SK-N-SH treated with all-trans-retinoic acid at 6 μM for 48 hours (cell line): ENCODE results near the gene COX4I1.

Source experiments
- ATAC-seq: fragments of 200-7000 bp; cut with Tn5 transposase; 3 replicates; pipeline ENCODE4 v1.9.1; 2020; ENCODE audit warnings: mild to moderate bottlenecking, moderate library complexity
- ARNTL ChIP-seq: fragments of 450-650 bp; formaldehyde crosslinking; IDR thresholded peaks from 2 replicates; pipeline ENCODE4 v1.5.0; 2020; ENCODE audit warnings: low read depth, mild to moderate bottlenecking, moderate library complexity, borderline replicate concordance
- BACH2 ChIP-seq: fragments of 250-450 bp; sonication (Bioruptor Pico); IDR thresholded peaks from 2 replicates; pipeline ENCODE4 v1.9.0; 2021; ENCODE audit warnings: mild to moderate bottlenecking, borderline replicate concordance
- CSDC2 ChIP-seq: fragments of 250-450 bp; sonication (Bioruptor Pico); IDR thresholded peaks from 2 replicates; pipeline ENCODE4 v1.5.0; 2020; ENCODE audit warnings: mild to moderate bottlenecking, moderate library complexity
- CSRNP3 ChIP-seq: fragments of 250-450 bp; sonication (Bioruptor Pico); IDR thresholded peaks from 2 replicates; pipeline ENCODE4 v1.5.1; 2021; ENCODE audit warnings: mild to moderate bottlenecking, moderate library complexity
- ESRRG ChIP-seq: fragments of 250-450 bp; sonication (Bioruptor Pico); IDR thresholded peaks from 2 replicates; pipeline ENCODE4 v1.6.1; 2021; ENCODE audit warnings: mild to moderate bottlenecking
- GLIS3 ChIP-seq: fragments of 250-450 bp; sonication (Bioruptor Pico); IDR thresholded peaks from 2 replicates; pipeline ENCODE4 v1.5.0; 2020; ENCODE audit warnings: mild to moderate bottlenecking, moderate library complexity
- ISL1 ChIP-seq: fragments of 250-450 bp; sonication (Bioruptor Pico); IDR thresholded peaks from 2 replicates; pipeline ENCODE4 v2.1.2; 2022; ENCODE audit warnings: mild to moderate bottlenecking, moderate library complexity
- OSR1 ChIP-seq: fragments of 250-450 bp; sonication (Bioruptor Pico); IDR thresholded peaks from 2 replicates; pipeline ENCODE4 v1.8.0; 2022; ENCODE audit warnings: moderate library complexity, mild to moderate bottlenecking, inconsistent platforms
- PATZ1 ChIP-seq: fragments of 250-450 bp; sonication (Bioruptor Pico); IDR thresholded peaks from 2 replicates; pipeline ENCODE4 v1.8.0; 2020; ENCODE audit warnings: mild to moderate bottlenecking, moderate library complexity, borderline replicate concordance
- POU6F1 ChIP-seq: fragments of 250-450 bp; sonication (Bioruptor Pico); IDR thresholded peaks from 2 replicates; pipeline ENCODE4 v1.8.0; 2021; ENCODE audit warnings: low read depth, mild to moderate bottlenecking, moderate library complexity, borderline replicate concordance
- PPARA ChIP-seq: fragments of 250-450 bp; sonication (Bioruptor Pico); IDR thresholded peaks from 2 replicates; pipeline ENCODE4 v1.5.0; 2020; ENCODE audit warnings: mild to moderate bottlenecking, borderline replicate concordance
- SNAI2 ChIP-seq: fragments of 250-450 bp; sonication (Bioruptor Pico); IDR thresholded peaks from 2 replicates; pipeline ENCODE4 v1.5.0; 2020; ENCODE audit warnings: mild to moderate bottlenecking, moderate library complexity
- TCF4 ChIP-seq: fragments of 250-450 bp; sonication (Bioruptor Pico); IDR thresholded peaks from 2 replicates; pipeline ENCODE4 v1.8.0; 2021; ENCODE audit warnings: mild to moderate bottlenecking, moderate library complexity, borderline replicate concordance
- TOX ChIP-seq: fragments of 250-450 bp; sonication (Bioruptor Pico); IDR thresholded peaks from 2 replicates; pipeline ENCODE4 v1.8.0; 2021; ENCODE audit warnings: mild to moderate bottlenecking, moderate library complexity, borderline replicate concordance
- ZFP3 ChIP-seq: fragments of 250-450 bp; sonication (Bioruptor Pico); IDR thresholded peaks from 2 replicates; pipeline ENCODE4 v1.5.0; 2020; ENCODE audit warnings: mild to moderate bottlenecking, moderate library complexity
- ZFP30 ChIP-seq: fragments of 450-650 bp; formaldehyde crosslinking; IDR thresholded peaks from 2 replicates; pipeline ENCODE4 v1.5.0; 2022; ENCODE audit warnings: mild to moderate bottlenecking, moderate library complexity
- ZNF565 ChIP-seq: fragments of 450-650 bp; formaldehyde crosslinking; conservative IDR thresholded peaks from 2 replicates; pipeline ENCODE4 v1.5.0; 2020; ENCODE audit warnings: low read depth, mild to moderate bottlenecking, moderate library complexity
- ZNF8 ChIP-seq: fragments of 450-650 bp; formaldehyde crosslinking; IDR thresholded peaks from 2 replicates; pipeline ENCODE4 v1.5.0; 2020; ENCODE audit warnings: mild to moderate bottlenecking, moderate library complexity
- TF ChIP-seq, protein P1 (sequence below): fragments of 250-450 bp; sonication (Bioruptor Pico); IDR thresholded peaks from 2 replicates; pipeline ENCODE4 v1.5.0; 2020; ENCODE audit warnings: mild to moderate bottlenecking, moderate library complexity

Gene COX4I1

GRCh38 chr16:85848986-85849385, 49.5 kb downstream of the COX4I1 start:
- ATAC-seq, result no peak
- TF ChIP-seq ZFP30 (CRISPR knock-in tag) (no peak), GLIS3 (no peak), PATZ1 (CRISPR knock-in tag) (no peak), PPARA (CRISPR knock-in tag) (no peak), CSDC2 (CRISPR knock-in tag) (no peak), OSR1 (no peak), CSRNP3 (no peak), SNAI2 (CRISPR knock-in tag) (no peak), ESRRG (CRISPR knock-in tag) (no peak), TOX (CRISPR knock-in tag) (no peak), BACH2 (CRISPR knock-in tag) (no peak), ZNF8 (CRISPR knock-in tag) (no peak), ZNF565 (CRISPR knock-in tag) (no peak), TCF4 (no peak), ISL1 (CRISPR knock-in tag) (no peak), ARNTL (CRISPR knock-in tag) (no peak)
- TF ChIP-seq, protein P1, sequence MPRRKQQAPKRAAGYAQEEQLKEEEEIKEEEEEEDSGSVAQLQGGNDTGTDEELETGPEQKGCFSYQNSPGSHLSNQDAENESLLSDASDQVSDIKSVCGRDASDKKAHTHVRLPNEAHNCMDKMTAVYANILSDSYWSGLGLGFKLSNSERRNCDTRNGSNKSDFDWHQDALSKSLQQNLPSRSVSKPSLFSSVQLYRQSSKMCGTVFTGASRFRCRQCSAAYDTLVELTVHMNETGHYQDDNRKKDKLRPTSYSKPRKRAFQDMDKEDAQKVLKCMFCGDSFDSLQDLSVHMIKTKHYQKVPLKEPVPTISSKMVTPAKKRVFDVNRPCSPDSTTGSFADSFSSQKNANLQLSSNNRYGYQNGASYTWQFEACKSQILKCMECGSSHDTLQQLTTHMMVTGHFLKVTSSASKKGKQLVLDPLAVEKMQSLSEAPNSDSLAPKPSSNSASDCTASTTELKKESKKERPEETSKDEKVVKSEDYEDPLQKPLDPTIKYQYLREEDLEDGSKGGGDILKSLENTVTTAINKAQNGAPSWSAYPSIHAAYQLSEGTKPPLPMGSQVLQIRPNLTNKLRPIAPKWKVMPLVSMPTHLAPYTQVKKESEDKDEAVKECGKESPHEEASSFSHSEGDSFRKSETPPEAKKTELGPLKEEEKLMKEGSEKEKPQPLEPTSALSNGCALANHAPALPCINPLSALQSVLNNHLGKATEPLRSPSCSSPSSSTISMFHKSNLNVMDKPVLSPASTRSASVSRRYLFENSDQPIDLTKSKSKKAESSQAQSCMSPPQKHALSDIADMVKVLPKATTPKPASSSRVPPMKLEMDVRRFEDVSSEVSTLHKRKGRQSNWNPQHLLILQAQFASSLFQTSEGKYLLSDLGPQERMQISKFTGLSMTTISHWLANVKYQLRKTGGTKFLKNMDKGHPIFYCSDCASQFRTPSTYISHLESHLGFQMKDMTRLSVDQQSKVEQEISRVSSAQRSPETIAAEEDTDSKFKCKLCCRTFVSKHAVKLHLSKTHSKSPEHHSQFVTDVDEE, result no peak

- TF ChIP-seq CSRNP3, result no peak
- TF ChIP-seq POU6F1 (CRISPR knock-in tag), result no peak
- ATAC-seq, result no peak
These were observed 49.9 kb downstream of the COX4I1 start for GRCh38 chr16:85849388-85849787.

- TF ChIP-seq TCF4, result no peak
- TF ChIP-seq ZNF565 (CRISPR knock-in tag), result no peak
- TF ChIP-seq ZFP3 (CRISPR knock-in tag), result no peak
- TF ChIP-seq TOX (CRISPR knock-in tag), result no peak
- no peak for ATAC-seq
These were observed 50.9 kb downstream of the COX4I1 start for GRCh38 chr16:85850344-85850880.
